IMR-90 (cell line): ENCODE data around the gene PRM2. TPM values are rescaled to one million over a fixed set of nuclear protein-coding genes. Genes with fewer than 3 reads are reported as not detected.

Source experiments
- ATAC-seq: fragments of 200-7000 bp; cut with Tn5 transposase; 2 replicates; pipeline ENCODE4 v1.9.1; 2020; ENCODE audit warnings: low read depth, mild to moderate bottlenecking, moderate library complexity
- Bru-seq: library from RNA; stranded (reverse); fragments of 400-500 nt; gene quantifications from one replicate; lab custom pipeline; 2021; lab: Mats Ljungman, UMichigan
- BruChase-seq, 2 experiments: library from RNA; stranded (reverse); fragments of 400-500 nt; gene quantifications; one replicate each; lab custom pipeline; 2021; lab: Mats Ljungman, UMichigan
- BruUV-seq: library from RNA; stranded (reverse); fragments of 400-500 nt; replicated peaks from 2 replicates; lab custom pipeline; 2021; lab: Mats Ljungman, UMichigan
- CTCF ChIA-PET: fragments of 300-600 bp; formaldehyde crosslinking; extraction: SDS; loops from one replicate; lab custom pipeline; 2021; ENCODE audit warnings: antibody characterized with exemption; lab: Yijun Ruan, JAX
- POLR2A ChIA-PET: fragments of 300-600 bp; sonication (Branson Sonifier 250); formaldehyde crosslinking; loops from one replicate; lab custom pipeline; 2022; ENCODE audit warnings: antibody characterized with exemption; ENCODE audit not compliant: unreplicated experiment; lab: Charles Lee
- DNase-seq: peaks from one replicate; pipeline ENCODE4 v3.0.0; 2013
- H2AFZ ChIP-seq: replicated peaks from 2 replicates; pipeline ENCODE3; 2013; ENCODE audit warnings: low read length, mild to moderate bottlenecking; ENCODE audit not compliant: poor library complexity
- H2AK5ac ChIP-seq: 2 replicates; pipeline ENCODE4 v1.6.1; 2013; ENCODE audit warnings: low read depth, low read length, inconsistent platforms
- H2AK9ac ChIP-seq: replicated peaks from 2 replicates; pipeline ENCODE3; 2013; ENCODE audit warnings: mild to moderate bottlenecking, low read depth, low read length, moderate library complexity; ENCODE audit not compliant: poor library complexity
- H2BK120ac ChIP-seq: 2 replicates; pipeline ENCODE4 v1.6.1; 2013; ENCODE audit warnings: low read depth, low read length, inconsistent platforms
- H2BK15ac ChIP-seq: 3 replicates; pipeline ENCODE4 v1.6.1; 2013; ENCODE audit warnings: low read depth, low read length, inconsistent platforms
- H2BK20ac ChIP-seq: 2 replicates; pipeline ENCODE4 v1.6.1; 2013; ENCODE audit warnings: low read depth, mild to moderate bottlenecking, inconsistent platforms, low read length, moderate library complexity
- H2BK5ac ChIP-seq: 2 replicates; pipeline ENCODE4 v1.6.1; 2013; ENCODE audit warnings: mild to moderate bottlenecking, low read depth, low read length, inconsistent platforms; ENCODE audit not compliant: poor library complexity, severe bottlenecking
- H3K14ac ChIP-seq: replicated peaks from 2 replicates; pipeline ENCODE4 v1.6.1; 2013; ENCODE audit warnings: low read depth, low read length, inconsistent platforms
- H3K18ac ChIP-seq: 2 replicates; pipeline ENCODE4 v1.6.1; 2013; ENCODE audit warnings: low read depth, low read length, control low read depth
- H3K23ac ChIP-seq: 2 replicates; pipeline ENCODE4 v1.6.1; 2013; ENCODE audit warnings: low read depth, low read length, inconsistent platforms
- H3K27ac ChIP-seq: 2 replicates; pipeline ENCODE4 v1.5.1; 2013; ENCODE audit warnings: mild to moderate bottlenecking, control low read depth, low read length; ENCODE audit not compliant: insufficient read depth
- H3K27me3 ChIP-seq: 2 replicates; pipeline ENCODE4 v1.6.1; 2013; ENCODE audit warnings: low read length; ENCODE audit not compliant: control insufficient read depth, insufficient read depth
- H3K36me3 ChIP-seq: 2 replicates; pipeline ENCODE4 v1.6.1; 2013; ENCODE audit warnings: low read length, mixed read lengths; ENCODE audit not compliant: control insufficient read depth, insufficient read depth
- H3K4ac ChIP-seq: 2 replicates; pipeline ENCODE4 v1.6.1; 2013; ENCODE audit warnings: low read depth, low read length, inconsistent platforms
- H3K4me1 ChIP-seq: 2 replicates; pipeline ENCODE4 v1.6.1; 2013; ENCODE audit warnings: low read length, mixed read lengths; ENCODE audit not compliant: control insufficient read depth, insufficient read depth
- H3K4me2 ChIP-seq: 2 replicates; pipeline ENCODE4 v1.6.1; 2013; ENCODE audit warnings: low read depth, mild to moderate bottlenecking, control low read depth, low read length, moderate library complexity
- H3K4me3 ChIP-seq: 2 replicates; pipeline ENCODE4 v1.5.1; 2013; ENCODE audit warnings: low read depth, mild to moderate bottlenecking, control low read depth, low read length, moderate library complexity; ENCODE audit not compliant: insufficient read depth
- H3K56ac ChIP-seq: 2 replicates; pipeline ENCODE4 v1.6.1; 2013; ENCODE audit warnings: low read length, inconsistent platforms; ENCODE audit not compliant: insufficient read depth; ENCODE audit errors: extremely low read depth
- H3K79me1 ChIP-seq, 2 experiments: 2 replicates each; pipeline ENCODE4 v1.6.1; 2013; ENCODE audit warnings: low read length in 2 of 2, inconsistent platforms in 1 of 2, low read depth in 1 of 2
- H3K9ac ChIP-seq: 2 replicates; pipeline ENCODE4 v1.6.1; 2013; ENCODE audit warnings: low read depth, low read length, control low read depth
- H3K9me1 ChIP-seq: 2 replicates; pipeline ENCODE4 v1.6.1; 2013; ENCODE audit warnings: low read length, inconsistent platforms; ENCODE audit not compliant: insufficient read depth
- H3K9me3 ChIP-seq: 2 replicates; pipeline ENCODE4 v1.6.1; 2013; ENCODE audit warnings: low read length; ENCODE audit not compliant: control insufficient read depth, insufficient read depth
- H4K20me1 ChIP-seq: 2 replicates; pipeline ENCODE4 v1.6.1; 2013; ENCODE audit warnings: low read length, inconsistent platforms; ENCODE audit not compliant: insufficient read depth
- H4K5ac ChIP-seq: 2 replicates; pipeline ENCODE4 v1.6.1; 2013; ENCODE audit warnings: mild to moderate bottlenecking, low read depth, low read length, control low read depth
- H4K8ac ChIP-seq, 2 experiments: 2 replicates each; pipeline ENCODE4 v1.6.1; 2013; ENCODE audit warnings: low read depth in 2 of 2, low read length in 2 of 2, control low read depth in 1 of 2, inconsistent platforms in 1 of 2
- H4K91ac ChIP-seq: 2 replicates; pipeline ENCODE4 v1.6.1; 2013; ENCODE audit warnings: low read depth, low read length, inconsistent platforms; ENCODE audit not compliant: insufficient read depth
- CEBPB ChIP-seq: IDR thresholded peaks from 2 replicates; pipeline ENCODE4 v1.6.1; 2012; ENCODE audit warnings: low read depth, low read length, improper control_type of control experiment
- CHD1 ChIP-seq: IDR thresholded peaks from 2 replicates; pipeline ENCODE4 v1.6.1; 2012; ENCODE audit warnings: low read depth, low read length, improper control_type of control experiment
- CTCF ChIP-seq: conservative IDR thresholded peaks from 2 replicates; pipeline ENCODE4 v1.5.1; 2012; ENCODE audit warnings: mild to moderate bottlenecking, low read depth, low read length, improper control_type of control experiment
- MAZ ChIP-seq: IDR thresholded peaks from 2 replicates; pipeline ENCODE4 v1.6.1; 2012; ENCODE audit warnings: low read depth, mild to moderate bottlenecking, low read length, improper control_type of control experiment, moderate library complexity, borderline replicate concordance
- MXI1 ChIP-seq: IDR thresholded peaks from 2 replicates; pipeline ENCODE4 v1.6.1; 2012; ENCODE audit warnings: low read depth, mild to moderate bottlenecking, low read length, moderate library complexity, borderline replicate concordance
- NFE2L2 ChIP-seq: fragments of 150-350 bp; IDR thresholded peaks from 2 replicates; pipeline ENCODE4 v1.6.1; 2016; ENCODE audit warnings: low read depth, mild to moderate bottlenecking, low read length
- POLR2A ChIP-seq: IDR thresholded peaks from 2 replicates; pipeline ENCODE4 v1.6.1; 2012; ENCODE audit warnings: mild to moderate bottlenecking, low read depth, low read length
- RAD21 ChIP-seq: IDR thresholded peaks from 2 replicates; pipeline ENCODE4 v1.6.1; 2012; ENCODE audit warnings: low read length, improper control_type of control experiment
- RFX5 ChIP-seq: IDR thresholded peaks from 2 replicates; pipeline ENCODE4 v1.8.0; 2012; ENCODE audit warnings: low read depth, mild to moderate bottlenecking, low read length, moderate library complexity
- SMC3 ChIP-seq: fragments of 150-350 bp; IDR thresholded peaks from 2 replicates; pipeline ENCODE4 v1.6.1; 2016; ENCODE audit warnings: low read depth, mild to moderate bottlenecking, antibody characterized with exemption, low read length, moderate library complexity
- USF2 ChIP-seq: fragments of 150-350 bp; IDR thresholded peaks from 2 replicates; pipeline ENCODE4 v1.6.1; 2017; ENCODE audit warnings: mild to moderate bottlenecking, antibody characterized with exemption, low read length, low read depth
- WGBS, 2 experiments: methylation state at CpG; one replicate each; pipeline versions ENCODE4 v1.1.5 to v1.1.7; 2013; ENCODE audit warnings: missing lambda C conversion rate in 2 of 2; ENCODE audit not compliant: insufficient read length in 1 of 2; ENCODE audit errors: extremely low coverage in 2 of 2; 5-methylcytosine and 5-hydroxymethylcytosine counted together
- dilution Hi-C: fragments of 300-500 bp; cut with HindIII; formaldehyde crosslinking; loops from one replicate; pipeline ENCODE4 v1.14.3; 2018; ENCODE audit warnings: low sequenced_read_pairs; ENCODE audit not compliant: unreplicated experiment
- in situ Hi-C: fragments of 300-500 bp; cut with MboI; formaldehyde crosslinking; loops from 3 replicates; pipeline ENCODE4 v1.14.3; 2019; ENCODE audit warnings: low sequenced_read_pairs, inconsistent platforms, mixed read lengths
- intact Hi-C: fragments of 100-400 bp; cut with micrococcal nuclease; formaldehyde crosslinking; loops from 2 replicates; pipeline ENCODE4 v1.10.0; 2022
- long read RNA-seq: library from polyadenylated mRNA; unstranded; transcript quantifications from one replicate; pipeline ENCODE4 v2.0.0, GENCODE V29; 2021; ENCODE audit not compliant: unreplicated experiment
- polyA plus RNA-seq, 3 experiments: library from polyadenylated mRNA; depleted of rRNA; stranded (reverse); fragments of >200 nt; gene quantifications; 2 replicates each; pipeline ENCODE4 v1.2.3, GENCODE V29; 2012; ENCODE audit warnings: low replicate concordance in 1 of 3
- total RNA-seq: library from RNA; depleted of rRNA; stranded (reverse); fragments of >200 nt; gene quantifications from 2 replicates; pipeline ENCODE4 v1.2.3, GENCODE V29; 2012; rRNA removed

The PRM2 gene
- not detected in 2 replicates for total RNA-seq
- not detected in 2 replicates for polyA plus RNA-seq (2012; rRNA removed)
- not detected in 2 replicates for polyA plus RNA-seq (2012; cell fraction: cytosol; rRNA removed)
- polyA plus RNA-seq (2012; cell fraction: nucleus; rRNA removed; ENCODE audit: low replicate concordance): not detected in 2 replicates
- Bru-seq, nascent RNA: not detected
- not detected for BruChase-seq, experiment 1, labeled RNA remaining after a 6-hour chase
- not detected for BruChase-seq, experiment 2, labeled RNA remaining after a 2-hour chase
- long read RNA-seq: 0 reads

- DNase-seq (no peak), ATAC-seq (no peak)
- no peak within 1 kb of the TSS for H3K27ac ChIP-seq
- H3K4me3 ChIP-seq: no peak within 1 kb of the TSS
- in situ Hi-C loops (no loop called here), intact Hi-C loops (no loop called here), dilution Hi-C loops (no loop called here)
- TF ChIP-seq CHD1 (no peak), SMC3 (no peak), POLR2A (no peak), CEBPB (no peak), NFE2L2 (no peak), MXI1 (no peak), USF2 (no peak), CTCF (no peak), MAZ (no peak), RAD21 (no peak), RFX5 (no peak)
- no peak within 1 kb of the TSS for H3K4me2 ChIP-seq
- H3K9me3 ChIP-seq: peaks cover 7% of the 10 kb centered on the region
- no peak within 1 kb of the TSS for H3K9ac ChIP-seq
- H3K79me1 ChIP-seq: no peaks in the 10 kb centered on the region
- H3K4me1 ChIP-seq: peaks cover 7% of the 10 kb centered on the region; the same call in 1 of the 2 replicates
- ChIA-PET POLR2A (no interaction called here), CTCF (no interaction called here)
- H2BK5ac ChIP-seq: no peak within 1 kb of the TSS
- H3K4ac ChIP-seq: no peak within 1 kb of the TSS
- no peak within 1 kb of the TSS for H4K5ac ChIP-seq
- no peak within 1 kb of the TSS for H2AK5ac ChIP-seq
- H2BK120ac ChIP-seq: no peak within 1 kb of the TSS
- H3K56ac ChIP-seq: no peak within 1 kb of the TSS
- peak within 1 kb of the TSS; percentile 12 for H2AK9ac ChIP-seq
- no peaks in the 10 kb centered on the region for H4K20me1 ChIP-seq
- no TSS peak for BruUV-seq
- no peak within 1 kb of the TSS for H2BK20ac ChIP-seq
- no peaks in the 10 kb centered on the region for H3K36me3 ChIP-seq
- 95% methylated on average over 8 of the region's 26 CpGs; no CpG with 5 or more reads in 1 of the 2 experiments for WGBS, 2 experiments
- no peak within 1 kb of the TSS for H3K14ac ChIP-seq
- no peak within 1 kb of the TSS for H3K18ac ChIP-seq
- H3K23ac ChIP-seq: no peak within 1 kb of the TSS
- H4K91ac ChIP-seq: no peak within 1 kb of the TSS
- H3K27me3 ChIP-seq: peaks cover 12% of the 10 kb centered on the region
- no peak within 1 kb of the TSS for H2BK15ac ChIP-seq
- no peak within 1 kb of the TSS for H4K8ac ChIP-seq
- H2AFZ ChIP-seq: no peak within 1 kb of the TSS
- no peaks in the 10 kb centered on the region for H3K9me1 ChIP-seq
Measured at GRCh38 chr16:11276143-11276895, at the start of gene PRM2. Gene PRM2 (minus strand): TSS chr16:11276480. CDS start chr16:11276370, 110 bp downstream.
